Measurements from ENCODE around the gene TARBP2. TPM values are rescaled to one million over a fixed set of nuclear protein-coding genes. Genes with fewer than 3 reads are reported as not detected.

TARBP2 gene
- total RNA-seq, 1 experiment from 2014 or later = 82.0 TPM

GRCh38 chr12:53467880-53468279 lies 33.2 kb upstream of the TARBP2 start:
- H3K36me3 ChIP-seq (ENCODE audit: low read depth, low read length) = peaks cover 93% of the 10 kb centered on the region

GRCh38 chr12:53468282-53468681 lies 32.8 kb upstream of the TARBP2 start:
- ATAC-seq = no peak
- TF ChIP-seq EZH2 (IDR thresholded peaks at IDR 0.05; ENCODE audit: low read length, unreplicated experiment) = no peak
- TF ChIP-seq EZH2phosphoT487 (IDR thresholded peaks at IDR 0.05; ENCODE audit: borderline replicate concordance, low read length) = no peak
- TF ChIP-seq CTCF (conservative IDR thresholded peaks at IDR 0.05; ENCODE audit: low read depth, low read length) = no peak
- no peak for DNase-seq
- H4K20me1 ChIP-seq (ENCODE audit: low read length) = peaks cover 62% of the 10 kb centered on the region
- intact Hi-C loops (cut with micrococcal nuclease) = no loop called here
- H3K79me2 ChIP-seq (ENCODE audit: low read length) = peaks cover 66% of the 10 kb centered on the region
- ChIA-PET CTCF (no interaction called here), POLR2A (ENCODE audit: unreplicated experiment) (no interaction called here)
- H3F3A ChIP-seq (ENCODE audit: low read length, unreplicated experiment) = peaks cover 4% of the 10 kb centered on the region
- H3K4me1 ChIP-seq (ENCODE audit: insufficient read depth, low read length) = no peaks in the 10 kb centered on the region
- no peak overlapping the region for H3K27ac ChIP-seq (ENCODE audit: low read length)
- H3K36me3 ChIP-seq (ENCODE audit: low read depth, low read length) = peaks cover 91% of the 10 kb centered on the region
- no TSS peak for BruUV-seq (replicated peaks)
- H3K9ac ChIP-seq (ENCODE audit: low read length) = no peak overlapping the region
- no peak overlapping the region for H3K4me3 ChIP-seq (ENCODE audit: low read length)
- no peaks in the 10 kb centered on the region for H3K9me3 ChIP-seq (ENCODE audit: low read length)
- H3K4me2 ChIP-seq (ENCODE audit: low read length) = no peak overlapping the region
- no peaks in the 10 kb centered on the region for H3K9me2 ChIP-seq (replicated peaks; ENCODE audit: low read length)
- H3K27me3 ChIP-seq (ENCODE audit: low read length) = no peaks in the 10 kb centered on the region
- H2AFZ ChIP-seq (ENCODE audit: low read length) = no peak overlapping the region

More at GRCh38 chr12:53467880-53468279, 33.2 kb upstream of the TARBP2 start:
- POLR2A ChIA-PET (ENCODE audit: unreplicated experiment) = no interaction called here
- ATAC-seq = no peak
- H3K27ac ChIP-seq (ENCODE audit: low read length) = no peak overlapping the region
- H3K9ac ChIP-seq (ENCODE audit: low read length) = no peak overlapping the region
- TSS peak; percentile 21 for BruUV-seq (replicated peaks)
- no peaks in the 10 kb centered on the region for H3K27me3 ChIP-seq (ENCODE audit: low read length)
- H3K9me3 ChIP-seq (ENCODE audit: low read length) = no peaks in the 10 kb centered on the region
- no peaks in the 10 kb centered on the region for H3K4me1 ChIP-seq (ENCODE audit: insufficient read depth, low read length)
- H3K4me3 ChIP-seq (ENCODE audit: low read length) = no peak overlapping the region
- intact Hi-C loops (cut with micrococcal nuclease) = no loop called here
- H2AFZ ChIP-seq (ENCODE audit: low read length) = no peak overlapping the region
- DNase-seq = no peak
- TF ChIP-seq EZH2phosphoT487 (IDR thresholded peaks at IDR 0.05; ENCODE audit: borderline replicate concordance, low read length) = no peak
- no peak for TF ChIP-seq CTCF (conservative IDR thresholded peaks at IDR 0.05; ENCODE audit: low read depth, low read length)
- no peak for TF ChIP-seq EZH2 (IDR thresholded peaks at IDR 0.05; ENCODE audit: low read length, unreplicated experiment)
- H3K9me2 ChIP-seq (replicated peaks; ENCODE audit: low read length) = no peaks in the 10 kb centered on the region
- H3K4me2 ChIP-seq (ENCODE audit: low read length) = no peak overlapping the region
- CTCF ChIA-PET = no interaction called here
- H3F3A ChIP-seq (ENCODE audit: low read length, unreplicated experiment) = peaks cover 4% of the 10 kb centered on the region
- H3K79me2 ChIP-seq (ENCODE audit: low read length) = peaks cover 68% of the 10 kb centered on the region
- H4K20me1 ChIP-seq (ENCODE audit: low read length) = peaks cover 65% of the 10 kb centered on the region

- Histone ChIP-seq H3K9me2 (replicated peaks; ENCODE audit: low read length) (no peaks in the 10 kb centered on the region), H3K9me3 (ENCODE audit: low read length) (no peaks in the 10 kb centered on the region), H3K79me2 (ENCODE audit: low read length) (peaks cover 62% of the 10 kb centered on the region), H3K27me3 (ENCODE audit: low read length) (no peaks in the 10 kb centered on the region), H3K36me3 (ENCODE audit: low read depth, low read length) (peaks cover 92% of the 10 kb centered on the region), H3K9ac (ENCODE audit: low read length) (no peak overlapping the region), H3K27ac (ENCODE audit: low read length) (no peak overlapping the region), H3F3A (ENCODE audit: low read length, unreplicated experiment) (peaks cover 9% of the 10 kb centered on the region), H3K4me2 (ENCODE audit: low read length) (no peak overlapping the region), H3K4me1 (ENCODE audit: insufficient read depth, low read length) (no peaks in the 10 kb centered on the region), H2AFZ (ENCODE audit: low read length) (no peak overlapping the region), H3K4me3 (ENCODE audit: low read length) (no peak overlapping the region), H4K20me1 (ENCODE audit: low read length) (peaks cover 64% of the 10 kb centered on the region)
- 0 out of 2 replicates have a peak, but pooled peaks have one; percentile 10 for ATAC-seq
- CTCF ChIA-PET = no interaction called here
- POLR2A ChIA-PET (ENCODE audit: unreplicated experiment) = no interaction called here
- BruUV-seq (replicated peaks) = no TSS peak
- intact Hi-C loops (cut with micrococcal nuclease) = no loop called here
- TF ChIP-seq EZH2 (IDR thresholded peaks at IDR 0.05; ENCODE audit: low read length, unreplicated experiment) = no peak
- TF ChIP-seq CTCF (conservative IDR thresholded peaks at IDR 0.05; ENCODE audit: low read depth, low read length) = no peak
- no peak for TF ChIP-seq EZH2phosphoT487 (IDR thresholded peaks at IDR 0.05; ENCODE audit: borderline replicate concordance, low read length)
- DNase-seq = no peak
Measured at GRCh38 chr12:53472056-53472582, 29.0 kb upstream of the TARBP2 start.

Measured in PC-3 (cell line).